Measurements from ENCODE around the gene UXS1. TPM values are rescaled to one million over a fixed set of nuclear protein-coding genes. Genes with fewer than 3 reads are reported as not detected.
"Not testable (repeated sequence)": the region's sequence is repeated elsewhere in the genome, so short reads cannot be mapped to it uniquely, and the experiment has no call there.

Gene UXS1
- total and polyA plus RNA-seq, 2 of the 8 experiments (the other 6 are each of a cell fraction or from before 2014, with no cell fraction given): 44.5 to 63.4 TPM

GRCh38 chr2:106204551-106204950 lies 10.4 kb upstream of the UXS1 start:
- H4K20me1 ChIP-seq (replicated peaks in 1 of 2; ENCODE audit: control insufficient read depth in 1 of 2, insufficient read depth in 2 of 2, low read length in 2 of 2); H3K18ac ChIP-seq (ENCODE audit: extremely low read depth, low read length); H4K8ac ChIP-seq (ENCODE audit: extremely low read depth, insufficient read depth, low read length); H2BK20ac ChIP-seq (ENCODE audit: low read length); H3K23ac ChIP-seq (ENCODE audit: insufficient read length); DNase-seq (ENCODE audit: low read depth in 1 of 2, low spot score in 2 of 2); H2BK15ac ChIP-seq (ENCODE audit: low read length); H3K36me3 ChIP-seq (ENCODE audit: control insufficient read depth in 2 of 4, insufficient read depth in 4 of 4, low read length in 3 of 4); H3K9ac ChIP-seq (replicated peaks in 1 of 4; ENCODE audit: extremely low read depth in 1 of 4, low read depth in 3 of 4, low read length in 3 of 4); H2AFZ ChIP-seq (ENCODE audit: low read length); H3K79me1 ChIP-seq (ENCODE audit: low read depth, low read length); H3K14ac ChIP-seq (ENCODE audit: insufficient read length); H3K4me2 ChIP-seq (ENCODE audit: insufficient read depth in 1 of 2, low read depth in 2 of 2, low read length in 2 of 2); H3K27me3 ChIP-seq (replicated peaks in 1 of 4; ENCODE audit: control insufficient read depth in 3 of 4, extremely low read depth in 1 of 4, insufficient read depth in 3 of 4, low read length in 3 of 4); H3K56ac ChIP-seq (replicated peaks; ENCODE audit: insufficient read length, low read depth, low read length); H2BK120ac ChIP-seq (replicated peaks; ENCODE audit: low read depth, low read length); H3K23me2 ChIP-seq (ENCODE audit: low read depth, low read length); H3K9me3 ChIP-seq (ENCODE audit: insufficient read depth in 2 of 2, low read depth in 1 of 2, low read length in 1 of 2); H2BK5ac ChIP-seq (ENCODE audit: low read depth, low read length); H3K4ac ChIP-seq (replicated peaks; ENCODE audit: insufficient read length, low read depth, low read length); H4K5ac ChIP-seq (ENCODE audit: insufficient read length, low read depth, low read length); H2BK12ac ChIP-seq (ENCODE audit: low read depth, low read length); CTCF ChIA-PET (ENCODE audit: partially characterized antibody); H2AK5ac ChIP-seq (ENCODE audit: low read depth, low read length); H3K27ac ChIP-seq (ENCODE audit: low read depth, low read length); H3K79me2 ChIP-seq (ENCODE audit: control insufficient read depth in 1 of 2, insufficient read depth in 2 of 2, low read length in 2 of 2); H4K91ac ChIP-seq (replicated peaks; ENCODE audit: insufficient read length, low read length); H3K4me3 ChIP-seq (ENCODE audit: extremely low read depth in 1 of 4, insufficient read depth in 2 of 4, low read depth in 3 of 4, low read length in 4 of 4); FAIRE-seq; H3K4me1 ChIP-seq (replicated peaks in 1 of 4; ENCODE audit: control insufficient read depth in 3 of 4, insufficient read depth in 4 of 4, low read length in 3 of 4): not testable (repeated sequence)
- POLR2A ChIA-PET (ENCODE audit: partially characterized antibody): interaction anchor here (1.5 kb wide), 1 partner anchor 9 kb away, joined by 4 read pairs; no protein-coding TSS in a partner anchor
- no CpG with 5 or more reads among the region's 1 CpG for WGBS, 2 experiments (ENCODE audit: extremely low coverage in 1 of 2, insufficient coverage in 1 of 2, insufficient read length in 1 of 2, insufficient replicate concordance in 2 of 2, low coverage in 1 of 2, low lambda C conversion rate in 2 of 2, missing lambda C conversion rate in 1 of 2)

Measured in H1 (cell line).